IPS-20b (cell line): ENCODE results near the gene MEGF11.

Experiments used
- H3K27ac ChIP-seq: one replicate; pipeline ENCODE4 v1.5.1; 2013; ENCODE audit warnings: low read length
- H3K27me3 ChIP-seq: 2 replicates; pipeline ENCODE4 v1.6.1; 2013; ENCODE audit warnings: mild to moderate bottlenecking, low read length, inconsistent platforms; ENCODE audit not compliant: insufficient read depth
- H3K36me3 ChIP-seq: 2 replicates; pipeline ENCODE4 v1.6.1; 2013; ENCODE audit warnings: low read depth, mild to moderate bottlenecking, inconsistent platforms, low read length, moderate library complexity; ENCODE audit not compliant: insufficient read depth
- H3K4me1 ChIP-seq: 2 replicates; pipeline ENCODE4 v1.6.1; 2013; ENCODE audit warnings: mild to moderate bottlenecking, control low read depth, inconsistent platforms, low read length, moderate library complexity; ENCODE audit not compliant: insufficient read depth
- H3K4me3 ChIP-seq: 2 replicates; pipeline ENCODE4 v1.5.1; 2013; ENCODE audit warnings: mild to moderate bottlenecking, low read length, inconsistent platforms
- H3K9ac ChIP-seq: 2 replicates; pipeline ENCODE4 v1.6.1; 2013; ENCODE audit warnings: low read depth, mild to moderate bottlenecking, inconsistent platforms, low read length, moderate library complexity
- H3K9me3 ChIP-seq: 2 replicates; pipeline ENCODE4 v1.6.1; 2013; ENCODE audit warnings: mild to moderate bottlenecking, low read depth, low read length, inconsistent platforms; ENCODE audit not compliant: insufficient read depth

Gene MEGF11

DNA sequence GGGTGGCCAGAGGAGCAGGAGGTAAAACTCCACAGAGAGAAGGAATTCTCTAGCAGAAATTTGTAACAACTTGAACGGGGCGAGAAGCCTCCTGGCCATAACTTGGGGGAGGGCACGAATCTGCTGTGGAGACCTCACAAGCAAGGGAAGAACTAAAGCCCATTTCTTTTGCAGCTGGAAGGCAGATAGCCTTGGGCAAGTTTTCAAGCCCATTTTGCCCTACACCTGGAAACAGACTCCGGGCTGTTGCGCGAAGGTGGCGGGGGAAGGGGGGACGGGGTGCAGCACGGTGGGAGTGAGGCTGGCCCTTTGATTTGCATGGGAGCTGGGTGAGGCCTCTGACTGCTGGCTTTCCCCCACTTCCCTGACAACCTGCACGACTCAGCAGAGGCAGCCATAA, 168.8 kb downstream of the MEGF11 start:
- H3K27ac ChIP-seq = no peak overlapping the region
- H3K4me3 ChIP-seq = no peak overlapping the region
- no peaks in the 10 kb centered on the region; the same call in 1 of the 2 replicates for H3K9me3 ChIP-seq

DNA sequence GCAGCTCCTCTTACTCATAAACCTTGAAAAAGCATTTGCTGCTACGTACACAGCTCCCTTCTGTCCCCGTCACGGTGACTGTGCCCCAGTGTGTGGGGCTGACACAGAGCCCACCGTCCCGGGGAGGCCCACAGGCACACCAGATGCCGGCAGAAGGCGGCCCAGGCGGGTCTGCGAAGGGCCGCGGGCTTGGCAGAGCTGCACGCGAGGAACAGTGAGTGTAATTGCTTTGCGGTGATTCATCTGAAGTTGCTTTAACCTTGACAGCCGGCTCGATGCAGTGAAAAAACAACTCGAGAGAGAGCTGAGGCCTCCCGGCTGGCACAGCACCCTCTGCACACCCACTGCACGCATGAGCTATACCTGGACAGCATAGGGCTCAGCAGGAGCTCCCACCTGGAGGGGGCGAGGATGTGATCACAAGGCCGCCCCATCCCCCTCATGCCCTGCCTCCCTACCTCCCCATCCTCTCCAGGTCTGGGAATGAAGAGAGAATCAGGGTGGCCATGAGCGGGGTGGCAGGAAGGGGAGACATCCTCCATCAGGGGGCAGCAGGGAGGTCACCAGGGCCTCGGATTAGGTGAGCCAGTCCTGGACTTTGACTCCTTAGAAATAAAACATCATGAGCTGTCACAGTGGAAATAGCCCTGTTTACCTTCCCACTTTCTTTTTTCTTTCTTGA, 172.7 kb downstream of the MEGF11 start:
- H3K9me3 ChIP-seq = no peaks in the 10 kb centered on the region; the same call in 1 of the 2 replicates
- H3K9ac ChIP-seq = no peak overlapping the region
- no peaks in the 10 kb centered on the region for H3K4me1 ChIP-seq
- H3K27me3 ChIP-seq = no peaks in the 10 kb centered on the region
- H3K36me3 ChIP-seq = no peaks in the 10 kb centered on the region
- H3K27ac ChIP-seq = no peak overlapping the region
- H3K4me3 ChIP-seq = no peak overlapping the region

More for the DNA sequence above, 168.8 kb downstream of the MEGF11 start:
- Histone ChIP-seq H3K4me1 (no peaks in the 10 kb centered on the region), H3K9ac (no peak overlapping the region), H3K27me3 (no peaks in the 10 kb centered on the region), H3K36me3 (no peaks in the 10 kb centered on the region)

DNA sequence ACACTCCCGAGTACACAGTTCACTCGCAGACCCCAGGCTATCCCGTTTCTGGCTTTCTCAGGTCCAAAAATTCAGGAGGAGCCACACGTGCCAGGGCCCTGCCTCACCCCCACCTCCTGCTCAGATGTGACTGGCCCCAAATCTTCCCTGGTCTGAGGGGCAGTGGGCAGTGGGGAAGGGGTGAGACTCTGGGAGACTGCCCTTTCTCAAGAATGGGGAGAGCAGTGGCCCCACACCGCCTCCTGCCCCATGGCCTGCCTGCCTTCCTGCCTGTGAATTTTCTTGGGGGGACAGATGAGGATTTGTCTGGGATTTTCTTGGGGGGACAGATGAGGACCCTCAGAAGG, 174.6 kb downstream of the MEGF11 start:
- Histone ChIP-seq H3K4me1 (no peaks in the 10 kb centered on the region), H3K4me3 (no peak overlapping the region), H3K27ac (no peak overlapping the region), H3K9ac (no peak overlapping the region), H3K9me3 (no peaks in the 10 kb centered on the region), H3K36me3 (no peaks in the 10 kb centered on the region), H3K27me3 (no peaks in the 10 kb centered on the region)

DNA sequence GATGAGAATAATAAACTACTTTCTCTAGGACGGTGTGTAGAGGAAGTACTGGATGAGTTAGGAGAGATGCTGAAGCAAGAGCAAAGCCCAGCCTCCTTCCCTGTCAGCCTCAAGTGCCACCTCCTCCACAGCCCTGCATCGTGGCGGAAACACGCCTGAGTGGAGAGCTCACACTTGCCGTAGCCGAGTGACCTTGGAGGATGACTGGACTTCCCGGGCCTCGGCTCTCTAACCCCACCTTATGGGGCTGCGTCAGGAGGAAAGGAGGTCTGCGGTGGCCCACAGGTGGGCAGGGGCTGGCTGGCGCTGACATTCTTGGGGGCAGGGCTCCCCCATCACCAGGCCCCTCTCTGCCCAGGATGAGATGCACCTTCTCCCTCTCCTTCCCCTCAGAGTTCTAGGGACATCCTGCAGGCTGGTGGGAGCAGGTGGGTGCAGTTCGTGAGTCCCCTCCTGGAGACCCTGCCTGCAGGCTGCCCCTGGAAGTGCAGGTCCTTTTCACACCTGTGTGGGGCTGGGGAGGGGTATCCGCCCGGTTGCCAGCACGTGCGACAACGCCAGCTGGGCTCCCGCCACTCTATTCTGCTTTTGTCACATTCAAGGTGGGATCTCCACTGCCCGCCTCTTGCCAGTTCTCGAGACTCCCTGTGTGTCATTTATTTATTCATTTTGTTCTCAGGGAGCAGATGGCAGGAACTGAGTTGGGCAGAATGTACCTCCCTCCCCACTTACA, 175.2 kb downstream of the MEGF11 start:
- H3K9me3 ChIP-seq = no peaks in the 10 kb centered on the region
- no peaks in the 10 kb centered on the region for H3K36me3 ChIP-seq
- no peak overlapping the region for H3K4me3 ChIP-seq
- H3K9ac ChIP-seq = no peak overlapping the region
- no peaks in the 10 kb centered on the region for H3K27me3 ChIP-seq
- no peaks in the 10 kb centered on the region for H3K4me1 ChIP-seq
- no peak overlapping the region for H3K27ac ChIP-seq

DNA sequence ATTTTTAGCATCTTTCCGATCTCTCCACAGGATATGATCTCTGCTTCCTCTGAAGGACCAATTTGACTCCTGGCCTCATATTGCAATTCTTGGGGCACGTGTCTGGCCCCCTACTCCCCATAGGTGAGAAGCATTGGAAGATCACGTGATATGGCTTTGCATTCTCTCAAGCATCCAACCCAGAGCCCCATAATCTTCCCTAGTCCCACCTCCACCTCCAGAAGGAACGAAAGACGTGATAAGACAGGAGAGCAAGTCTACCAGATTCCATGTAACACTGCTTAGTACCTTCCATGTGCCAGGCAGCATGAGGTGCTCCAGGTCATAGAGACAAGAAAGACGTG, 176.3 kb downstream of the MEGF11 start:
- no peak overlapping the region for H3K9ac ChIP-seq
- H3K27me3 ChIP-seq = no peaks in the 10 kb centered on the region
- H3K9me3 ChIP-seq = no peaks in the 10 kb centered on the region

DNA sequence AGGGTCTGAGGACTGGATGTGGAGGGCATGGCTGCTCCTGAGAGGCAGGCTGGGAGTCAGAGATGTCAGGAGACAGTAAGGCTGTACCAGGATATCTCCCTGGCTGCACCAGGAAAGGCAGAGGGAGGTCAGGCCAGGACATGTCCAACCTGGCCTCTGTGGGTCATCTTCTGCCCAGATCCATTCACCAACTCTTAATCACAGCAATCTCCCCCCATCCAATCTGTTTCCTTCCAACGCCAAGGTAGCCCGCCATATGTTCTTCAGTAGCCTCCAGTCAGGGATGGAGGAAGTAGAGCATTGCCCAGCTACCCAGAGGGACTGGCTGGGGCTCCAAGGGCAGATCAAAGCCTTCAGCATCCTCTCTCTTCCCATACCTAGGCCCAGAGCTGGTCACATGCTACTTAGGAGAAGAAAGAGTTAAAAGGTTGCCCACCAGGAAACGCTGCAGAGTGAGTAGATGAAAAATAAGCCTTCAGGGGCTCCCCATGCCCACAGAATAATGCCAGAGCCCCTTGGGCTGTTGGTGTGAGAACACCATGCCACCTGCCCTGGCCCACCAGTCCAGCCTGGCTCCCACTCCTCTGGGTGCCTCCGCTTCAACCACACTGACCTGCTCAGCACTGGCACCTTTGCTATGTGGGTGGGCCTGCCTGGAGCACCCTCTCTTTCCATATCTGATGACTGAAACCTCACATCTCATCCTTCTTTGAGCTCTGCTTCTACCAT, 176.8 kb downstream of the MEGF11 start:
- H3K27ac ChIP-seq = no peak overlapping the region
- H3K4me1 ChIP-seq = no peaks in the 10 kb centered on the region
- H3K4me3 ChIP-seq = no peak overlapping the region
- no peaks in the 10 kb centered on the region for H3K36me3 ChIP-seq
- no peaks in the 10 kb centered on the region for H3K9me3 ChIP-seq
- no peaks in the 10 kb centered on the region for H3K27me3 ChIP-seq
- H3K9ac ChIP-seq = no peak overlapping the region

More for the DNA sequence above, 176.3 kb downstream of the MEGF11 start:
- H3K4me3 ChIP-seq = no peak overlapping the region
- no peaks in the 10 kb centered on the region for H3K4me1 ChIP-seq
- H3K36me3 ChIP-seq = no peaks in the 10 kb centered on the region
- no peak overlapping the region for H3K27ac ChIP-seq

DNA sequence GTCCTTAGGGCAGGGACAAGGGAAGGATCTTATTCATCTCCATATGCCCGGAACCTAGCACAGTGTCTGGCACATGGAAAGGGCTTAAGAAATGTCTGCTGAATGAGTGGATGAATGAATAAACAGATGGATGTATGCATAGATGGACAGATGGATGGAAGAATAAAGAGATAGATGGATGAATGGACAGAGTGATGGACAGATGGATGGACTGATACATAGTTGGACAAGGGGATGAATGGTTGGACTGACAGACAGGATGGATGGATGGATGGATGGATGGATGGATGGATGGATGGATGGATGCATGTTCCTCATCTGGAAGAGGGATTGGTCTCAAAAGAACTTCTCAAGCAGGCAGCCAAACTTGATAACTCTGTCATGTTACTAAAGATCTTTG, 177.6 kb downstream of the MEGF11 start:
- no peaks in the 10 kb centered on the region for H3K36me3 ChIP-seq

DNA sequence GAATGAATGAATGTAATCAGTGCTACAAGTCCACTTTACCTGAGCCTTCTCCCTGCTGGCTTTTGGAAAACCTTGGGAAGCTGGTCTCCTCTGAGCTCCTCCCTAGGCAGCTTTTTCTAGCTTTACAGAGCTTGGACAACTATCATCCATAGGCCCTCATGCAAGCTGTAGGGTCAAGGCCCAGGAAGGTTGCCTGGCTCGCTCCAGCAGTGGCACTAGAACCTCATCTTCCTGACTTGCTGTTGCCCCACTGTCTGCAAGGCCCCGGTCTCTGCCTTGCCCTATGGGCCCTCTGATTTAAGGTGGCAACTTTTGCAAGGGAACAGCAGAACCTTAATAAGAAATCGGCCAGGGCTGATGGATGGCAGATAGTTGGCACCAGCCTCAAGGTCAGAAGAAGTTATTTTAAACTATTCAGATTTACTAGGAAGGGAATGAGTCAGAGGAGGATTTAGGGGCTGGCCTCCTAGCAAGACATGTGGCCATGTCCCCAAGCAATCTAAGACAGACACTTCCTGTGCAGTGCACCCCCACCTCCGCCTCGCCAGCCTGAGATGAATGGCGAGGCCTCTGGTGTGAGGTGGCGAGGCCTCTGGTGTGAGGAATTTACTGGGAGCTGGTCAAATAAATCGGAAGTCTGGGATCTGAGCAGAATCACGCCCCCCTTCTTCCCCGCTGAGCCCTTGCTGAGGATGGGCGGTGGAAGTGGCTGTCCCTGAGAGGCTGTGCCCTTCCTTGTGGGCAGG, 180.8 kb downstream of the MEGF11 start:
- Histone ChIP-seq H3K27me3 (no peaks in the 10 kb centered on the region), H3K36me3 (no peaks in the 10 kb centered on the region), H3K4me1 (peaks cover 10% of the 10 kb centered on the region; the same call in 1 of the 2 replicates)

More for the DNA sequence above, 177.6 kb downstream of the MEGF11 start:
- Histone ChIP-seq H3K27me3 (no peaks in the 10 kb centered on the region), H3K4me1 (no peaks in the 10 kb centered on the region; the same call in 1 of the 2 replicates), H3K9me3 (no peaks in the 10 kb centered on the region), H3K4me3 (no peak overlapping the region), H3K9ac (no peak overlapping the region), H3K27ac (no peak overlapping the region)

DNA sequence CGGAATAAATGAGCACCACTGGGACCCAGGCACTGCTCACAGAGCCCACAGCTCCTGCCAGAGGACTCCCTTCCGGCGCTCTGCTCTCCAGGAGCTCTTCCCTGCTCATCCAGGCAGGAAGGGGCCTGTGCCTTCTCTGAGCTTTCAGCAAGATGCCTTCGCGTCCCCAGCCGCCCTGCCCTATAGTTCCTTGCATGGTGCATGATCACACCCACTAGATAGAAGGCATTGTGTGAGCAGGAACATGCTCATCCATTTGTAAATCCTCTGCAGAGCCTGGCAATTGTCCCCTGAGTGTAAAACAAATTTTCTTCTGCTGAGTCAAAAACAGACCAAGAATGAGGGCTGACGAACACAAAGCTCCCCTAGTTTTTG, 181.6 kb downstream of the MEGF11 start:
- Histone ChIP-seq H3K4me3 (no peak overlapping the region), H3K27ac (no peak overlapping the region), H3K4me1 (peaks cover 17% of the 10 kb centered on the region; the same call in 1 of the 2 replicates), H3K9ac (no peak overlapping the region), H3K9me3 (no peaks in the 10 kb centered on the region), H3K27me3 (no peaks in the 10 kb centered on the region), H3K36me3 (no peaks in the 10 kb centered on the region)

More for the DNA sequence above, 180.8 kb downstream of the MEGF11 start:
- Histone ChIP-seq H3K9me3 (no peaks in the 10 kb centered on the region), H3K9ac (no peak overlapping the region), H3K27ac (no peak overlapping the region), H3K4me3 (no peak overlapping the region)

DNA sequence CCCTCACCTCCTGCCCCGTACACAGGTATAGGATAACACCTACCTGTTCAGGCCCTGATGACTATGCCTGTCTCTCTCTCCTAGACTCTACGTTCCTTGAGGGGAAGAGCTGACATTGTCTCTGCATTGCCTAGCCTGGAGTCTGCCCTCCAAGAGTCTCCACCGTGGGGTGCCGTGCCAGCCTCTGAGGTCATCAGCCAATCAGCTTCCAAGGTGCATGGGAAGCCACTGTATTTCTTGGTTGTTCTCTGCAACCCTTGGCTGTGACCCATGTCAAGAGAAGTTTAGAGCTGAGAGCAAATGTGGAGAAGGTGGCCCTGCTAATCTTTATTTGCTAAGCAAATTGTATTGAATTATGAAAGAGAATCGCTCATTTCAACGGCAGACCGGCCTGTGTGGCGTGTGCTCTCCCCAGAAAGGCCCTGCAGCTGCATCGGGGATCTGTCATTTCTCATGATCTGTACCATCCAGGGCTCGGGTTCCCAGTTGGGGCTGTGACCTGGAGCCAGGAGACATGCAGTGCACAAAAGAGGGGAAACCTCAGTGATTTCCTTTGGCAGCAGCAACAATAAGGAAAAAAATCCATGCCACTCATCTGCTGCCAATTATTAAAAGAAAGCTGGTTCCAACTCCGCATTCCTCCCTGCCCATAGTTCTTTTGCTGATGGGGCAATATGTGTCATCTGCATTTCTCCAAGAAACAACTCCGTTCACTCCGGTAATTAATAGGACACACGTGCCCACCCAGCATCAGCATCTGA, 182.2 kb downstream of the MEGF11 start:
- Histone ChIP-seq H3K4me3 (no peak overlapping the region), H3K9me3 (no peaks in the 10 kb centered on the region), H3K27ac (no peak overlapping the region), H3K9ac (no peak overlapping the region), H3K4me1 (peaks cover 22% of the 10 kb centered on the region; the same call in 1 of the 2 replicates), H3K27me3 (no peaks in the 10 kb centered on the region), H3K36me3 (no peaks in the 10 kb centered on the region)
